CD4-positive, alpha-beta T cell (primary cell): ENCODE data around the gene SPOCK1. TPM values are rescaled to one million over a fixed set of nuclear protein-coding genes. Genes with fewer than 3 reads are reported as not detected.

ENCODE experiments used
- ATAC-seq: fragments of 200-7000 bp; cut with Tn5 transposase; one replicate; pipeline ENCODE4 v1.10.0; 2022; ENCODE audit warnings: mild to moderate bottlenecking; ENCODE audit not compliant: poor library complexity
- CTCF ChIA-PET: fragments of 350-600 bp; sonication (Branson Sonifier 250); formaldehyde crosslinking; loops from one replicate; lab custom pipeline; 2021; ENCODE audit warnings: antibody characterized with exemption, inconsistent platforms; lab: Charles Lee
- POLR2A ChIA-PET: fragments of 350-600 bp; sonication (Branson Sonifier 250); formaldehyde crosslinking; loops from one replicate; lab custom pipeline; 2021; ENCODE audit warnings: antibody characterized with exemption, inconsistent platforms; lab: Charles Lee
- DNase-seq, 14 experiments: peaks; one replicate each; pipeline ENCODE4 v3.0.0-alpha.2; 2013 to 2020; ENCODE audit warnings: mixed read lengths in 2 of 14
- H3K27ac ChIP-seq, 2 donors: one replicate each; pipeline versions ENCODE4 v1.5.1 to v1.7.0; 2013; ENCODE audit warnings: low read length in 2 of 2, low read depth in 1 of 2, mild to moderate bottlenecking in 1 of 2
- H3K27me3 ChIP-seq, 2 experiments: 1 replicate in 1 of 2; 2 replicates in 1 of 2; pipeline versions ENCODE4 v1.6.1 to v1.7.0; 2013; ENCODE audit warnings: low read length in 2 of 2, control low read depth in 1 of 2, mild to moderate bottlenecking in 1 of 2, moderate library complexity in 1 of 2; ENCODE audit not compliant: insufficient read depth in 2 of 2, control insufficient read depth in 1 of 2
- H3K36me3 ChIP-seq: one replicate; pipeline ENCODE4 v1.6.1; 2013; ENCODE audit warnings: low read length, control low read depth; ENCODE audit not compliant: insufficient read depth
- H3K4me1 ChIP-seq: one replicate; pipeline ENCODE4 v1.6.1; 2013; ENCODE audit warnings: low read length, control low read depth; ENCODE audit not compliant: insufficient read depth
- H3K4me3 ChIP-seq: one replicate; pipeline ENCODE4 v1.5.1; 2013; ENCODE audit warnings: mild to moderate bottlenecking, low read length, moderate library complexity
- H3K9me3 ChIP-seq, 2 experiments: 1 replicate in 1 of 2; 2 replicates in 1 of 2; pipeline versions ENCODE4 v1.6.1 to v1.7.0; 2013; ENCODE audit warnings: low read length in 2 of 2, mild to moderate bottlenecking in 2 of 2, control low read depth in 1 of 2, moderate library complexity in 1 of 2; ENCODE audit not compliant: control insufficient read depth in 1 of 2, insufficient read depth in 1 of 2
- H3K27ac Mint-ChIP-seq: one replicate; pipeline ENCODE4 v1.8.0; 2020; ENCODE audit warnings: mixed read lengths
- H3K27me3 Mint-ChIP-seq: one replicate; pipeline ENCODE4 v1.8.0; 2021; ENCODE audit warnings: mixed read lengths
- H3K36me3 Mint-ChIP-seq: one replicate; pipeline ENCODE4 v1.8.0; 2021; ENCODE audit warnings: low read depth, mixed read lengths
- H3K4me1 Mint-ChIP-seq: one replicate; pipeline ENCODE4 v1.8.0; 2021; ENCODE audit warnings: low read depth, mixed read lengths
- H3K4me3 Mint-ChIP-seq: one replicate; pipeline ENCODE4 v1.8.0; 2020; ENCODE audit warnings: mild to moderate bottlenecking, mixed read lengths
- H3K9me3 Mint-ChIP-seq: one replicate; pipeline ENCODE4 v1.8.0; 2020; ENCODE audit warnings: mixed read lengths
- CTCF ChIP-seq: fragments of 200-600 bp; IDR thresholded peaks from one replicate; pipeline ENCODE4 v1.8.0; 2022; ENCODE audit warnings: antibody characterized with exemption, mild to moderate bottlenecking
- intact Hi-C, 2 experiments: fragments of 100-400 bp; cut with DNase I in 1 of 2; cut with micrococcal nuclease in 1 of 2; formaldehyde crosslinking; loops; one replicate each; pipeline versions ENCODE4 v1.15.1 to v1.9.0; 2023 to 2025; cut with DNase I, micrococcal nuclease
- total RNA-seq, 174 experiments: library from RNA in 2 of 174; stranded (reverse) in 2 of 174; gene quantifications; one replicate each; pipeline ENCODE4 v1.2.3 and lab custom pipeline; 2021 to 2026

The SPOCK1 gene
- total RNA-seq, 2 experiments from 2014 or later, result not detected

GRCh38 chr5:137148159-137148558, 351.0 kb downstream of the SPOCK1 start:
- no peak overlapping the region for H3K4me3 ChIP-seq
- no peak overlapping the region for H3K27ac ChIP-seq
- intact Hi-C loops, result no loop called here
- no peak overlapping the region for H3K27ac Mint-ChIP-seq
- no peaks in the 10 kb centered on the region for H3K36me3 ChIP-seq
- no peaks in the 10 kb centered on the region for H3K4me1 Mint-ChIP-seq
- H3K4me3 Mint-ChIP-seq, result no peak overlapping the region
- H3K27me3 Mint-ChIP-seq, result peaks cover 20% of the 10 kb centered on the region
- DNase-seq (no peak), ATAC-seq (no peak)
- H3K9me3 ChIP-seq, result no peaks in the 10 kb centered on the region
- no peak for TF ChIP-seq CTCF
- CTCF ChIA-PET, result no interaction called here
- H3K36me3 Mint-ChIP-seq, result no peaks in the 10 kb centered on the region
- no peaks in the 10 kb centered on the region for H3K9me3 Mint-ChIP-seq
- POLR2A ChIA-PET, result no interaction called here
- no peaks in the 10 kb centered on the region for H3K4me1 ChIP-seq
- H3K27me3 ChIP-seq, result peaks cover 2 to 4% of the 10 kb centered on the region in 2 experiments

GRCh38 chr5:137147346-137147745, 351.8 kb downstream of the SPOCK1 start:
- ChIA-PET POLR2A (no interaction called here), CTCF (no interaction called here)
- peaks cover 20% of the 10 kb centered on the region for H3K27me3 Mint-ChIP-seq
- DNase-seq (no peak), ATAC-seq (no peak)
- no peaks in the 10 kb centered on the region for H3K9me3 ChIP-seq
- no peak overlapping the region for H3K4me3 Mint-ChIP-seq
- no peaks in the 10 kb centered on the region for H3K9me3 Mint-ChIP-seq
- H3K36me3 Mint-ChIP-seq, result no peaks in the 10 kb centered on the region
- H3K4me1 ChIP-seq, result no peaks in the 10 kb centered on the region
- H3K4me3 ChIP-seq, result no peak overlapping the region
- H3K27ac ChIP-seq, result no peak overlapping the region
- H3K27me3 ChIP-seq, result peaks cover 2 to 4% of the 10 kb centered on the region in 2 experiments
- TF ChIP-seq CTCF, result no peak
- no peaks in the 10 kb centered on the region for H3K36me3 ChIP-seq
- intact Hi-C loops, result no loop called here
- H3K27ac Mint-ChIP-seq, result no peak overlapping the region
- no peaks in the 10 kb centered on the region for H3K4me1 Mint-ChIP-seq

- Mint-ChIP-seq H3K4me1 (no peaks in the 10 kb centered on the region), H3K27me3 (peaks cover 20% of the 10 kb centered on the region), H3K4me3 (no peak overlapping the region), H3K27ac (no peak overlapping the region), H3K36me3 (no peaks in the 10 kb centered on the region), H3K9me3 (no peaks in the 10 kb centered on the region)
- ChIA-PET POLR2A (no interaction called here), CTCF (interaction anchor here (0.5 kb wide), 1 partner anchor 1077 kb away, joined by 3 read pairs; no protein-coding TSS in a partner anchor)
- DNase-seq, result no peak
- TF ChIP-seq CTCF, result no peak
- H3K4me1 ChIP-seq, result no peaks in the 10 kb centered on the region
- H3K36me3 ChIP-seq, result no peaks in the 10 kb centered on the region
- H3K4me3 ChIP-seq, result no peak overlapping the region
- H3K9me3 ChIP-seq, result no peaks in the 10 kb centered on the region
- H3K27ac ChIP-seq, result no peak overlapping the region
- intact Hi-C loops, result no loop called here
- H3K27me3 ChIP-seq, result peaks cover 2 to 4% of the 10 kb centered on the region in 2 experiments
- no peak for ATAC-seq
Measured at GRCh38 chr5:137146402-137146890, 352.7 kb downstream of the SPOCK1 start.
